Stimulated activated CD4-positive, alpha-beta T cell treated with anti-CD3 and anti-CD28 coated beads, Interleukin-1b, Interleukin-23, amount 100 ng/mL, for 1 hour (primary cell): ENCODE results near the gene DUSP22.
"Not testable (repeated sequence)": the region's sequence is repeated elsewhere in the genome, so short reads cannot be mapped to it uniquely, and the experiment has no call there.

Source experiments
- DNase-seq, 2 donors: peaks; one replicate each; pipeline ENCODE4 v3.0.0-alpha.2; 2020; ENCODE audit warnings: low read depth in 2 of 2

DUSP22 gene

DNA sequence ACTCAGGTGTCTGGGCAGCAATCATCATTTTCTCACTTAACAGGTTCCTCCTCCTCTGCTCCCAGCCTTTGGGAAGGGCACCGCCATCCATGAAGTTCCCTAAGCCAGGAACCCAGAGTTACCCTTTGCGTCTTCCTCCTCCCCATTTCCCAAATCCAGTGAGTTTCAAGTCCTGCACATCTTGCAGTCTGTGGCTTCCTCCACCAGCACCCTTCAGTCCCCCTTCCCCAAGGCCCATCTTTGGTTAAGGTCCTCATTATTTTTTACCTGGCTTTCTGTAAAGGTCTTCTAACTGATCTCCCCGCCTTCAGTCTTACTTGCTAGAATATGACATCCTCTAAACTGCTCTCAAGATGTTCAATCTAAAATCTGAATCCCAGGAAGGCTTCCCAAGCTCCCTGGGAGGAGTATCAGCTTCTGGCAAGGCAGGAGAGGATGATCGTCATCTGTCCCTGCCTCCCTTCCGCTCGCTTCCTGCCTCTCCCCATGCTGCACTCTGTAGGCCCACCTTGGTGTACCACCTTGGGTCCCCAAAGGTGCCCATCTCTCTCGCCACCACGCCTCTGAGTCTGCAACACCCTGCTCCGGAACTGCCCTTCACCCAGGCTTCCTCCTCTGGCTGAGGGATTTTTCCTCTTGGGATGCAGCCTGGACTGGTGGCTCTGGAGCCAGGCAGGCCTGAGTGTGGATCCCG, 11.4 kb upstream of the DUSP22 start:
- no peak for DNase-seq

DNA sequence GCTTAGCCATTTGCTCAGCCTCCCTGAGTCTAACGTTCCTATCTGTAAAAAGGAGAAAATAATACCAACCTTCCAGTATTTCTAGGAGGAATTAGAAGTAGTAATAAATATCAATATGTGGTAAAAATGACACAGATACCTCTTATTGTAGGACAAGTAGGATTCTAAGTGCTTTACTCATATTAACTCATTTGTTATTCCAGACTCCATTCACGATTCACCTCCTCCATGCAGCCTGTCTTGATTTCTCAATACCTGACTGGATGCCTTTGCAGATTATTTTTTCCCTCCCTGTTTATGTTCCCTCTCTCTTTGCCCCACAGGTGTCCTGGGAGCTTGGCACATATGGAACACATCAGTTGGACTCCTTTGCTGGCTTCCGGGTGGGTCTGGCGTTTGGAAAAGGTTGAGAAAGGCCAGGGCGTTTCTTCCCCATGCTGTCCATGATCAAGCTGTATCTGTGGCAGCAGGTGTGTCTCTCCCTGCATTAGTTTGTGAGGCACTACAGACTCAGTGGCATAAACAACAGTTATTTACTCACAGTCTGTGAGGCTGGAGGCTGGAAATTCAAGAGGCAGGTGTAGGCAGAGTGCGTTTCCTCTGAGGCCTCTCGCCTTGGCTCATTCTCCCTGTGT, 10.7 kb upstream of the DUSP22 start:
- no peak for DNase-seq

DNA sequence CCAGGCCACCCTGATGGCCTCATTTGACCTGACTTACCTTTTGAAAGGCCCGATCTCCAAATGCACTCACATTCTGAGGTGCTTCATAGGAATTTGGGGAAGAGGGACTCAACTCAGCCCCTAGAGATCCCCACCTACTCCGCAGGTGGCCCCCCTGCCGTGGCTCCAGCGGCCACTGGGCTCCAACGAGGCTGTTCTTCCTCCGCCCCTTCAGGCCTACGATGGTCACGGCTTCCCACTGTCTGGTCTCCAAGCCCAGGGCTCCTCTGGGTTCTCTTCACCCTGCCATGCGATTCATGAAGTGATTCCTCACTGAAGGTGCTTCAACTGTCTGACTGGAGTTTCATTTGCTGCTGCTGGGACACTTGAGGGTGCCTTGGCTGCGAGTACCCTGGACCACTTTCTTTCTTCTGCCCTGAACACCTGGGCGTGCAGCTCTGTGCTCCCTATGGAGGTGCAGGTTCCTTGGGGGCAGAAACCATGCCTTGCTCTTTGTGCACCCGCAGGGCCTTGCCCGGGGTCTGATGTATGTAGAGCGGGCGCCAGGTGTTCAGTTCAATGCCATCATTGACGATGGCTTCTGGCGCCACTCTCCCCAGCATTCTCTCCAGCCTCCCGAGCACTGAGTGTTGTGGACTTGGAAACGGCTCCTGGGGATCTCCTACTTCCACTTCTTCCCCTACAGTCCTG, 10.0 kb upstream of the DUSP22 start:
- no peak for DNase-seq

DNA sequence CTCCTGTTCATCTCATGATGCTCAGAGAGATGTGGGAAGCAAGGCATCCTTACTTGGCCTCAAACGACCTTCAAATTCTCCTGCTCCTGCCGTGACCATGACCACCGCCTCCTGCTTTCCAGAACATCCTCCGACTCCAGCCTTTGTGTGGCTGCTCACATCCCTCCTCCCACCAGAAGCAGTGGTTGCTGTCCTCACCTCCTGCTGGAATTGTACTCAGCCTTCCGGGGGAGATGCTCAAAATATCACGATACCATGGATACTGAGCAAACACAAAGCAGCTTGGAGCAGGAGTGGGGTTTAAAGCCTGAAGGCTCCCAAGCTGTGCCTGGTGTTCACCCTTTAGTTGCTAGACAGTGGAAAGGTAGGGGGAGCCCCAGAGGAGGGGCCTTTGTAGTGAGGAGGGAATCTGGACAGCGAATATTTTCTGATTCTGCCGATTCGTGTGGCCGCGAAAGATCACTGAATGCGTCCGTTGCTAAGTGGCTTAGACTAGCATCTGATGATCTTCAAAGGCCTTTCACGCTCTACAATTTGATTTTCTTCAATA, 9.3 kb upstream of the DUSP22 start:
- DNase-seq = no peak

DNA sequence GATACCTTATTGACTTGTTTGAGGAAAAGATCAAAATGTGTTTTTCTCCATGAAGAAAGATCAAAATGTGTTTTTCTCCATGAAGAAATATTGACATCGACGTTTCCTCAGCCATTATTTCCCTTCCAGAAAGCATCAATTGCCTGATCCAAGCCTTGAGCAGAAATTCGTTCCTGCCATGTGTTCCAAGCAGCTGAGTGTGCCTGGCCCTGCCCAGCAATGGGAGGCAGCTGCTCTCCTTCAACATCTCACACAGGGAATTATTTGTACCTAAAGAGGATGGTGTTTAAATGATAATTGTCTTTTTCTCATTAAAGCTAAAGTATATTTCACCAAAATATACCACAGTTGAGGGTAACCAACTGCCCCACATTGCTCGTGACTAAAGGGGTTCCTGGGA, 7.8 kb upstream of the DUSP22 start:
- no peak for DNase-seq

DNA sequence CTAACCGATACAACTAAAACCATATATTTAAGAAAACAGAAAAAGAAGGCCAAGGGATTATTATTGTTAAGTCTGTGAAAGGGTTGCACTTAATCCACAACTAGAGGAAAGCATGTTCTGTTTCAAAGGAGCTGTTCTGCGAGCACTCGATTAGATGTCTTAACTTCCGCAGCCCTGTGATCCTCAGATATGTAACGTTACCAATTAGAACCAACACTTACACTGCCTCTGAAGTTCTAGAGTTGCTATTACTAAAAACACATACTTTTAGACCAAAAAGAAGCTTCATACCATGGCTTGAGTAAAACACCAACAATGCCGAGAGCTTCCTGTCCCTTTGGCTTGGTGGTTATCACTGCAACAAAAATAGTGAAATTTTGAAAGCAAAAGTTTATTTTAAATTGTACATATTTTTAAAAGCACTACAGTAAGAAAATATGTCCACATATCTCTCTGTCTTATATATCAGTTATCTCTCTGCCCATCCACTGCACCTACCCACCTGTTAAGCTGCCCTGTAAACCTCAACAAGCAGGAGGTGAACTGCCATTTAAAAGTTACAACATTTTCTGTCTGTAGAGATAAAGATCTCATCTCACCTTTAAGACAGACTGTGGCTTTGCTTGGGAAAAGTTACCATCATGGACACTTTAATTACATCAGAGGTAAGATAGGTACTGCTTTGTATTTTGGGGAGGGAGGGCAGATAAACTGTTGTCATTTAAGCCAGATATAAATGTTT, 7.1 kb upstream of the DUSP22 start:
- no peak for DNase-seq

DNA sequence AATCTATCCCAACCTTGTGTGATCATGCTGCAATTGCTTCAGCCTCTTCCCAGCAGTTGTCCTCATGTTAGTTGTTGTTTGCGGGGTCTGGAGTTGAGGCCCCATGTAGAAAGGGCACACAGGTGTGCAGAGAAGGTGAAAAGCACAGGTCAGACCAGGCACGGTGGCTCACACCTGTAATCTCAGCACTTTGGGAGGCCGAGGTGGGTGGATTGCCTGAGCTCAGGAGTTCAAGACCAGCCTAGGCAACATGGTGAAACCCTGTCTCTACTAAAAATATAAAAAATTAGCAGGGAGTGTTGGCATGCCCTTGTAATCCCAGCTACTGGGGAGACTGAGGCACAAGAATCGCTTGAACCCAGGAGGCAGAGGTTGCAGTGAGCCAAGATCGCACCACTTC, 6.4 kb upstream of the DUSP22 start:
- DNase-seq = not testable (repeated sequence)

DNA sequence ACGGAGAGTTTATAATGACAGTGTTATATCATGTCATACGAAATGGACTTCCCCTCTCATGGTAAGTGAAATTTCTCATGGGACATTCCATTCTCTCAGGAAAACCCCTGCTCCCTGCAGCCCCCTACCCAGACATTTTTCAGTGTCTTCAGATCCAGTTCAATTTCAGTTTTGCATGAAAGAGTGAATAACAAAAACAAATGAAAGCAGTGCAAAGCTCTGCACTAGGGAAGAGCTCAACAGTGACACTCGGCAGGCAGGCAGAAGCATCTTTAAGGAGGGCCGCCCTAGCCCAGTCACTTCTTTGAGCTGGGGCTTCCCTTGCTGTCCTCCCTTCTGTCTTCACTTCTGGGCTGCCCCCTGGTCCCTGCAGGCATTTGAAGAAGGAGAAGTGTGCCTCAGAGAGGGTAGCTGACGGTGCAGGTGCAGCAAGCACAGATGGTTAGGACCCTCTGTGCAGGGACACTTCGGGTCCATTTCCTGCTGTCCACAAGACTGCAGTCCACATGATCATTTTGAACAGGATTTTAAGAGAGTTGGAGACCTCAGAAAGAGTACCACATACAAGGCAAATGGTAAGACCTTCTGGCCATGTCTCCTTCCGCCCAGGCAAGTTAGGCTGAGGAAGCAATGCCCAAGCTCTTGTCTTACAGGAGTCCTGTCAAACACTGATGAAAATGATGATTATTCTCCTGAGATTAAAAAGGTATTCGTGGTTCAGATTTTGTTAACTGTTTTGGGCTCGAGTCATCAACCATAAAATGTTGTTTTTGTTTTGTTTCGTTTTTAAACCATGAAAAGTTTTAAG, 5.4 kb upstream of the DUSP22 start:
- DNase-seq = no peak

DNA sequence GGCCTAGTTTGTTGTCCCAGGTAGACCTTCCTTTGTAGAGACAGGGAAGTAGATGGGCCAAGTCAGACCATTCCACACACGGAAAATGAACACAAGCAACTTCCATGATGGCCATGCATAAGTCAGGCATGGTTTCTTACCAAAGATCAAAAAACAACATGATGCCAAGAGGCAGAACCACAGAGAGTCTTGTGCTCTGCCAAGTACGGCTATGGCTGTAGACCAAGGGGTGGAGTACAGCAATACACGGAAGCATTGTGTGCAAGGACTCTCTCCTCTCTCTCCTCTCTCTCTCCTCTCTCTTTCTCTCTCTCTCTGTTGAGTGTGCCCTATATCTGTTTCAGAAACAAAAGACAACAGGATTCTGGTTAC, 4.8 kb upstream of the DUSP22 start:
- no peak for DNase-seq

DNA sequence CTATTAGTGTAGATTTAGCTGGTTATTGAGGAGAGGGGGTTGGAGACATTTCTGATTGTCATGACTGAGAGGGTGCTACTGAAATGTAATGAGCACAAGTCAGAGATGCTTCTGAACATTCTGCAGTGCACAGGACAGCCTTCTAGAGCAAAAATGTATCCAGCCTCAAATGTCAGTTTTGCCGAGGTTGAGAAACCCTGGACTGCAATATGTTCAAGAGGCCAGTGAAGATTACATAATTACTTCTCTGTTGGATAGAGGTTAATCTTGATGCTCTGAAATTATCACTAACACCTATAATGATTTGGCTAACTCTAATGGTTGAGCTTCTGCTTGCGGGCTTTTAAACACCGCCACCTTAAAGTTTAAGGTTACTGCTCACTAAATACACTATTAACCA, 3.4 kb upstream of the DUSP22 start:
- no peak for DNase-seq

DNA sequence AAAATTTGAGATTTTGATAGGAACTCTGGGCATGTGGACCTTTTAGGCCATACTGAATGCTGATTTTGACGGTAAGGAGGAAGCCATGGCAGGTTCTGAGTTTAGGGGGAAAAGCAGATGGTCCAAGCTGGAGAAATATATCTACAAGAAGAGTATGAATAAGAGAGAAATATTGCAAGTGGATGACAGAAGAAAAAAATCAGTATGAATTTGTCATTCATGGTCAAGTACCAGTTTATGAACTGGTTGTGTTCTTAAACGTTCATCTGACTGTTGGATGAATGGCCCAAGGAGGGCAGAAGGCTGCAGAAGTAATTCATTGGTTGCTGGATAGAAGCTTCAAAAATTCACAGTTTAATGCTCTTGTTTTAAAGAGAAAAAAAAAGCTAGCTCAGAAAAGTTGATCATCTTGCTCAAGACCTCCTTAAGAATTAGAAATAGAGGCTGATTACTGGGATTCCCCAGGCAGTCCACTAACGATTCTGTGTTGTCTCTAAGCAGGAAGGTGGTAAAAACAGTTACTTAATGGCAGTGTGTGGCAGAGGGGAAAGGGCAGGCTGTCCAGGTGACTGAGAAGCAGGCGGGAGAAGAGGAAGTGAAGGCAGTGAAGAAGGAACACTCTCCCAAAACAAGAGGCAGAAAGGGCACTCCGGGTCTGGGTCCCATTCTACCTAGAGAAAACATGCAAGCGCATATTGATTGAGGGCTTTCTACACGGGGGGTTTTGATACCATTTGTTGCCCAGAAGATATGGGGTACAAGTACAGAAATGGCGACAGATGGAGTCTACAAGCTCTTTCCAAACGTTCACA, 2.0 kb upstream of the DUSP22 start:
- DNase-seq = no peak

DNA sequence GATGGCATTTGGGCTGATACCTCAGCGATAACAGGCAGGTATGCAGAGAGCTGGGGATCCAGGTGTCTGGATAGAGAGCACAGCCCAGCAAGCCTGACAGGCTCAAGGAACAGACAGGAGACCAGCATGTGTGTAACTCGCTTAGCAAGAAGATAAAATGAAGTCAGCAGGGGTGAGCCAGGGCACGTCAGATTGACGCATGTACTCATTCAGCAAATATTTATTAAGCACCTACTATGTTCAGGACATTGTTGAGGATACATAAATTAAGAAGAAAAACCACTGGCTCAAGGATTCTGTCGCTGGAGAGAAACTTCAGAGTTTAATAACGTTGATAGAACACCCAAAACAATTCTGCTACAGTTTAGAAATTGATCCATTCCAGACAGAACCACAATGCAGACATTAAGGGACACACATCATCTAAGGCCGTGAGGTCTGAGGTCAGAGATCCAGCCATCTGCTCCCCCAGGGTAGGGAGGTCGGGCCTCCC, 1.0 kb upstream of the DUSP22 start:
- DNase-seq = no peak

DNA sequence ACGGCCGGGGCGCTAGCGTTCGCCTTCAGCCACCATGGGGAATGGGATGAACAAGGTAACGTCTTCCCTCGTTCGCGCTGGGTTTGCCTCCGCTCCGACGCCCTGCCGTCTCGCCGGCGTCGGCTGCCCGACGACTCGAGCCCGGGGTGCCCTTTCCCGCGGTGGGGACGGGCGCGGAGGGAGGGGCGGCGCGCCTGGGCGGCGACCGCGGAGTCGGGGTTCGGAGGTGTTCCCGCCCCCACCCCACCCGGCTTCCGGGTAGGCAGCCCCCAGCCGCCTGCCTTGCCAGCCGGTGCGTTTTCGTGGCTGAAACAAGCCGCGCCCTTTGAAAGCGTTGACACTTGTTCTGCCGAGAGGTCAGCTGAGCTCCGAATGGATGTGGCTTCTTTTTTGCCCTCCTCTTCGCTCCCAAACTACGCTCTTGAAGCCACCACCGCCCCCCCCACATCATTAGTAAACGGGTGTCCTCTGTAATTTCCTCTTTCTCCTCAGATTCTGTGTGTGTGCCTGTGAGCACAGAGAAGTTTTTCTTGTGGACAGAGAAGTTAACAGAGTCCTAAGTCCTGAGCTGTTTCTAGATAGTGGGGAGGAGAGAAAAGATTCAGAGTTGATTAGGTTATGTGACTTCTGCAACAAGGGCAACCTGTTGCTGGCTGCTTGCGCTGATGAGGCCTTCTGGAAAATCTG, 362 bp downstream of the DUSP22 start:
- peak; percentile 52 to 59 for DNase-seq

DNA sequence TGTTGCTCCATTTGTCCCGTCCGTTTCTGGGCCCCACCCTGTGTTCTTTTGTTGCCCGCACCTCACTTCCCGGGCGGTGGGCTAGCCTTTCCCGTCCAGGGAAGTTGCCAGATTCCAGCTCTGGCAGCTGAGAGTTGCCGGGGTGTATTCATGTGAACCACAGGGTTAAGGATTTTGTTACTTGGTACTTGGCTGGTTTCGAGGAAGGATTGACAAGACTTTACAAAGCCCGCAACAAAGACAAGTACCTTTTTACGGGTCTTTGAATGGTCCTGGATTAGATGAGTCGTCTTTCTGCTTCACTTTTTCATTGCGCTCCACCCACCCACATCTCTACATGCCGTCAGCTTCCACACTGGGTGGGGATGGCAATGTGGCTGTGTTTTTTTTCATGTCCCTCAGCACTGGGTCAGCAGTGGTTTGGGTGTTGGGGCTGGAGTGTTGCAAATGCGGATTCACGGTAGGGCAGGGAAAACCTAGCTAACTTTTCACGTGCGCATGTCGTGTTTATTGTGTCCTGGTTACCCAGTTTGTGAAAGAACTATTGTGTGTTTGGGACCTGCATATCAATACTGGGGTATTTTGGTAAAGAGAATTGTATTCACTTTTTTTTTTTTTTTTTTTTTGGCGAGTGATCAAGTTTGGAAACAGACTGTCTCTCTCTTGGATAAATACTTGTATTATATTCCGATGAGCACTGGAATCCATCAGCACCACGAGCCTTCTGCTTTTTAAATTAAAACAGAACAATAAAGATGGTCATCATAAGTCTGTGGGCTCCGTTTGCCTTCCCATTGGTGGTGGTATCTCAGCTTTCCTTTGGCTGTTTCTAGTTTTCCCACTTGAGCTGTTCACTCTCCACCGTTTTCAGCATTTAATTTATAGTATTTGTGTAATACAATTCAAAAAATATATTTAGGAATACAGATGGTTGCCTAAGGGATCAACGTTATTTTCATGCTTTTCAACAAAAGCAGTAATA, 1.2 kb downstream of the DUSP22 start:
- DNase-seq = no peak

DNA sequence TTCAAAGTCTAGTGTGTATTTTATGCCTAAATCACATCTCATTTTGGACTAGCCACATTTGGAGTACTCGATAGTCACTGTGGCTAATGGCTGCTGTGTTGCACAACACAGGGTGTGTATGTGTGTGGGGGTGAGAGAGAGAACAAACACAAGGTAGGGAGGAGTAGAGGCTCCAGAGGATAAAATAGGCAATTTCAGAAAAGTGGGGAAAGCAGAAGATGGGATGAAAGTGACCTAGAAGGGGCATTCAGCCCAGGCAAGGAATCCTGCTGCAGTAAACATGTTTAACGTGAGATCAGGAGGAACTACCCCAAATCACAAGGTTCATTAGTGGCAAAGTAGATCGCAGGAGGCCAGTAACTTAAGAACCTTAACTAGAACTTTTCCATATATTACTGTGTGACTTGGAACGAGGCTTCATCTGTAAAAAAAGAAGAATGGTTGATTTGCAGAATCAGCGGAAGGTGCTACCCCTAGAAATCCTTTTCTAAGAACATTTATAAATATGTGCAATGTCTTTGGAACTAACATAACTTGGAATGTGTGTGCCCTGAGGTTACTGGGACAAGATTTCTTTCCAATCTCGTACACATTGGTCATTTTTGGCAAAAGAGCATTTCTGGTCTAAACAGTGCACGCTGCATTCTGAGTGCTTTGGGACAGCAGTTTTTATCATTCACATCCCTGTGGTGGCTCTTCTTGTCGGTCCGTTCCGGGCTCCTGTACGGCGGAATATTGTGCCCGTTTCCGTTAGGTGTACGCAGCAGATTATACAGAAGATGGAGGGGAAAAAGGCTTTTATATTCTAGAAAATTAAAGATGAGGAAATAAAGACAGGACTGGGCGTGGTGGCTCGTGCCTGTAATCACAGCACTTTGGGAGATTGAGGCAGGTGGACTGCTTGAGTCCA, 2.6 kb downstream of the DUSP22 start:
- DNase-seq = no peak

DNA sequence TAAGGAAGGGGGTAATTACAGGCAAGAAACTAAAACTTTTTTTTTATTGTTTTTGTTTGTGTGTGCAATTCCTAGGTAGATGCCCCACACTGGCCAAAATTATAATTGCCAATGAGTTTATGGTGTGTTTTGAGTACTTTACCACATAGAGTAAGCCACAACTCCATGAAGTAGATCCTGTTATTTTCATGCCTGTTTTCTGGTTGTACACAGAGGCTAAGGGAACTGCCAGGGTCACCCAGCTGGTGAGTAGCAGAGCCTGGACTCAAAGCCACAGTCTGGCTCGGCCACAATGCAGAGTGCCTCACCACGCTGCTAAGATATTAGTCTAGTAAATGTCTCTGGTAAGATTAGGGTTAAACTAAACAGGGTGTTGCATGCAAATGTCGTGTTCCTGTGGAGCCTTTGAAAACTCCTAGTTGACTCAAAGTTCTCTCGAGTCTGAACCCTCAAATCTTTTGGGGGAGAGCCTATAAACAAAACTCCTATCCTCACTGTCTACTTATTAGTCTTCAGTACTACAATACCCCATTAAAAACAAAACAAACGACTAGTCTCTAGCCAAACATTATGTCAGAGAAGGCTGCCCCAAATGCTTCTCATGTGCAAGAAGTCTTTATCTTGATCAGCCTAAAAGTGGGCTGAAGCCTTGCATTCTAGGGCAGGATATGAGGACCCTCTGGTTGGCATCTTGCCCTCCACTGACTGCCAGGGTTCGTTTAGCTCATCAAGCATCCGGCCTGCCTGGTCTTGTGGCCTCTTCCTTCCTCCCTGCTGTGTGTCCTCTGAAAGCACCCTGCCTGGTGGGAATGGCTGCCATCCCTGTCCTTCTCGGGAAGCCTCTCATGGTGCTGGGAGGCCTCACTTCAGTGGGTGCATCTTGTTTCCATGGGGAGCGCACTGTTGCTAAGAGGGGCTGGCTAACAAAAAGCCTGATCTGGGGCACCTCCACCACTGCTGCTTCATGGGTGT, 4.2 kb downstream of the DUSP22 start:
- DNase-seq = no peak
